Middle frontal gyrus (tissue), 1 donor: ENCODE results near the gene PRRC2C.
"Not testable (repeated sequence)": the region's sequence is repeated elsewhere in the genome, so short reads cannot be mapped to it uniquely, and the experiment has no call there.

Experiments
- DNase-seq: peaks from one replicate; pipeline ENCODE4 v3.0.0-alpha.2; 2015; ENCODE audit warnings: low spot score; ENCODE audit errors: extremely low spot score

Gene PRRC2C

DNA sequence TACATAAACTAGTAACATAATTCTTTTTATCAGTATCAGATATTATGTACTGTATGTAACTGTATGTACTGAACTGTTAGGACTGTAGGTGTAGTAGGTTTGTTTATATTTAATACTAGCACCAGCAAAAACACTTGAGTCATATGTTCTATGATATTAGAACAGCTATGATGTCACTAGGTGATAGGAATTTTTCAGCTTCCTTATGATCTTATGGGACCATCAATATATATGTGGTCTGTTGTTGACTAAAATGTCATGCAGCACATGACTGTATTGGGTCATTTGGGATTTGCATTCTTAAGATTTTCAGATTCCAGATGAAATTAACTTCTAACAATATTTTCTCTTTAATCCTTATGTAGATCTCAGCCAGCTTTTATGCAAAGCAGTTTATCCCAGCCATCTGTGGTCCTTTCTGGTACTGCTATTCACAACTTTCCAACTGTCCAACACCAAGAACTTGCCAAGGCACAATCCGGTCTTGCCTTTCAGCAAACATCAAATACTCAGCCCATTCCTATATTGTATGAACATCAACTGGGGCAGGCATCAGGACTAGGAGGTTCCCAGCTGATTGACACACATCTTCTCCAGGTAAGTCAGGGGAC, 98.4 kb downstream of the PRRC2C start:
- DNase-seq, result peak; percentile 11

DNA sequence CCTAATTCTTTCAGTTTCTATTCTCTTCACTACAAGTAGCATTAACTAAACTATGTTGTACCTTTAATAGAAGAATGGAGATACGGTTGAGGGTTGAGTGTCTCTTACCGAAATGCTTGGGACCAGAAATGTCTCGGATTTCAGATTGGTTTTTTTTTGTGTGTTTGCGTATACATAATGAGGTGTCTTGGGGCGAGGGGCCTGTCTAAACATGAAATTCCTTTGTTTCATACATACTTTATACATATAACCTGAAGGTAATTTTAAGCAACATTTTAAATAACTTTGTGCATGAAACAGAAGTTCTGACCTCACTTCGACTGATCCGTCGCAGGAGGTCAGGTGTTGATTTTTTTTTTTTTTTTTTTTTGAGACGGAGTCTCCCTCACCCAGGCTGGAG, 100.4 kb downstream of the PRRC2C start:
- no peak for DNase-seq

GRCh38 chr1:171588230-171588629, 102.9 kb downstream of the PRRC2C start:
- DNase-seq, result no peak

DNA sequence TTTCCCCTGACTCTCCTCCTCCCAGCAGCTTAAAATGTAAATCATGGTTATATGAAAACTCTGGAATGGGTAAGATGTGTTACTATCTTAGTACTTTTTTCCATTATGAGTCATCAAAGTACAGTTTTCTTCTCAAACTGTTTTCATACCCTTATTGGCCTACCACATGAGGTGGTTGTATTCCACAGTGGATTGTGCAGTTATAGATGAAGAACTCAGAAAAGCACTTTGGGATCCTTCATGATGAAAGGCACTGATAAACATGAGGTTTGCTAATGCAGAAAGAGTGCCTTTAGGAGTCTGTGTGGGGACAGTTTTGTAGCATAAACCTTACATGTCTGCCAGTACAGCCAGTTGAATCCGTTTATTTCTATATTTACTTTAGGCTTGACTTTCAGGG, 104.7 kb downstream of the PRRC2C start:
- DNase-seq, result no peak

DNA sequence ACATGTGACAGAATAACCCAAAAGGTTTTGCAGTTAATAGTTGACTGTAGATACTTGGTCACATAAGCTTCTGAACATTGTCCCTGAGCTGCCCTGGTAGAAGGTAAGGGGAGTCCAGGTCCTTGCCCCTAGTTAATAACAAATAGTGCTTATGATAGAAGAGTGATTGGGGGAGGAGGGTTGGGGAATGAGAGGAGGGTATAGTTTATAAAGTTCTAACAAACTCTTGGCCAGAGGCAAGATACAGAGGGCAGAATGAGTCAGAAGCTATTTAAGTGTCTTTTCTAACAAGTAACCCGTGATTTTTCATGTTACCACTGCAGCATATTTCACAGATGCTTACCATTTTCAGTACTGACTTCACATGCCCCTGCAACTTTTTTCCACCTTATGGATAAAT, 110.0 kb downstream of the PRRC2C start:
- DNase-seq, result no peak

- no peak for DNase-seq
These were observed 110.8 kb downstream of the PRRC2C start for GRCh38 chr1:171596119-171596518.

DNA sequence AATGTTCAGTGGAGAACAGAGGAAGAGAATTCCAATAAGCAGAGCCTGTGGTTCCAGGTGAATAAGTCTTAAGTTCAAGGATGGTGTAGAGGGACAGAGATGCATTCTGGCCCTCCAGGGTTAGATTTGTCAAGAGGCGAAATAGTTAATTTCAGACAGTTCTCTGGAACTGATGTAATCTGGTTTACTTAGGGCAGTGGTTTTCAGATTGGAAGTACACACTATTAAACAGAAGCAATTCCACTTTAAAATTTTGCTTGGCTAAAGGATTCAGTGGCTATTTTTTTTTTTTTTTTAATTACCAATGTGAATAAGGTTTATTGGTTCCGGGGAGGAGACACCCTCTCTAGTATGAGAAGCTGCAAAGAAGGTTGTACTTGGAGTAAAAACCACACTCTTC, 111.4 kb downstream of the PRRC2C start:
- no peak for DNase-seq

DNA sequence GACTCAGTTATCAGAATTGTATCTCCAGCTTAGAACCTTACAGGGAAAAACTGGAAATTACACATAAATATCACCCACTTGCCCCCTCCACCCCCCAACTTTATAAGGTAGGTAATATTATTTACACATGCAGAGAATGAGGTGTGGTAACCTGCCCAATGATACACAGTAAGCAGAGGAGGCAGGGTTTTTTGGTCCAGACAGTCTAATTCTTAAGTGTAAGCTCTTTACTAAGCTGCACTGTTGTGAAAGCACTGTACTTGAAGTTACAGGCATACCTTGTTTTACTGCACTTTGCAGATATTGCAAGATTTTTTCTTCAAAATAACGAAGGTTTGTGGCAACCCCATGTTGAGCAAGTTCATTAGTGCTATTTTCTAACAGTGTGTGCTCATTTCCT, 111.9 kb downstream of the PRRC2C start:
- DNase-seq, result no peak

DNA sequence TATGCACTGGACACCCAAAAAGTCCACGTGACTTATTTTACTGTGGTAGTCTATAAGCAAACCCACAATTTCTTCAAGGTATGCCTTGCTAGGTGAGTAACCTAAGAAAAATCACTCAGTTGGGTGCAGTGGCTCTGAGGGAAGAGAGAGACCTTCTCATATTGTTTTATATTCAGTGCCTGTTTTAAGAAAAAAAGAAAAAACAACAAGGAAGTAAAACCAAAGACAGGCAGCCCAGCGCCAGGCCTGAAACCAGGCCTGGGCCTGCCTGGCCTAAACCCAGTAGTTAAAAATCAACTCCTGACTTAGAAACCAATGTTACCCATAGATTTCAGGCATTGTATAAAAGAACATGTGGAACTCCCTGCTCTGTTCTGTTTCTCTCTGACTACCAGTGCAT, 115.0 kb downstream of the PRRC2C start:
- not testable (repeated sequence) for DNase-seq

- no peak for DNase-seq
These were observed 115.5 kb downstream of the PRRC2C start for GRCh38 chr1:171600862-171601261.

DNA sequence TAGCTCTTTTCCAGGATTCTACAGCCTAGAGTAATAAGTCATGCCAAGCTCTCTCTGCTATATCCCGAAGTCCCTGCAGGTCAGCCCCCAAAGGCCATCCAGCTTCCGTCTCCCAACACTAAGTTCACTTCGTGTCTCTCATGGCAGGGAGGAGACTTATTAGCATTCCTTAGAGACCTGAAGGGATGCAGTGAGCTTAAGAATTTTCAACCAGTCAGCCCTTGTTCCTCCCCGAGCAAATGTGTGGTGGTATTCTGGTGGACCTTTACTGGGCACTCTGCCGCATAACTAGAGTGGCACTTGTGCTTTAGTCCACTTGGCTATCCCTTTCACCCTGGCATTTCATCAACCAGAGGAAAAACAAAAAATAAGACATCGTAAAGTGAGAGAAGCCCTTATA, 117.7 kb downstream of the PRRC2C start:
- DNase-seq, result not testable (repeated sequence)

DNA sequence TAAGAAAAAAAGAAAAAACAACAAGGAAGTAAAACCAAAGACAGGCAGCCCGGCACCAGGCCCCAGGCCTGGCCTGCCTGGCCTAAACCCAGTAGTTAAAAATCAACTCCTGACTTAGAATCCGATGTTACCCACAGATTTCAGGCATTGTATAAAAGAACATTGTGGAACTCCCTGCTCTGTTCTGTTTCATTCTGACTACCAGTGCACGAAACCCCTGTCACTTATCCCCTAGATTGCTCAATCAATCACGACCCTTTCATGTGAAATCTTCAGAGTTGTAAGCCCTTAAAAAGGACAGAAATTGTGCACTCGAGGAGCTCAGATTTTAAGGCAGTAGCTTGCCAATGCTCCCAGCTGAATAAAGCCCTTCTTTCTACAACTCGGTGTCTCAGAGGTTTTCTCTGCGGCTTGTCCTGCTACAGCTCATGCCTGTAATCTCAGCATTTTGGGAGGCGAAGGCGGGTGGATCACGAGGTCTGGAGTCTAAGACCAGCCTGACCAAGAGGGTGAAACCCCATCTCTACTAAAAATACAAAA, 121.1 kb downstream of the PRRC2C start:
- DNase-seq, result no peak

DNA sequence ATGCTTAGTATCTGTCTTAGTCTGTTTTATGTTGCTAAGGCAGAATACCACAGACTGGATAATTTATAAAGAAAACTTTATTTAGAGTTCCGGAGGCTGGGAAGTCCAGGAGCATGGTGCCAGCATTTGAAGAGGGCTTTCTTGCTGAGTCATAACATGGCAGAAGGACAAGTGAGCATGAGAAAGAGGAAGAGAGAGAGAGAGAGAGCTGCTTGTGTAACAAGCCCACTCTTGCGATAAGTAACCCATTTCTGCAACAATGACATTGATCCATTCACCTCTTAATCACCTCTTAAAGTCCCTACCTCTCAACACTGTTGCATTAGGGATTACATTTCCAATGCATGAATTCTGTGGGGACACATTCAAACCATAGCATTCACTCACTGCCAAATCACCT, 125.1 kb downstream of the PRRC2C start:
- DNase-seq, result no peak

DNA sequence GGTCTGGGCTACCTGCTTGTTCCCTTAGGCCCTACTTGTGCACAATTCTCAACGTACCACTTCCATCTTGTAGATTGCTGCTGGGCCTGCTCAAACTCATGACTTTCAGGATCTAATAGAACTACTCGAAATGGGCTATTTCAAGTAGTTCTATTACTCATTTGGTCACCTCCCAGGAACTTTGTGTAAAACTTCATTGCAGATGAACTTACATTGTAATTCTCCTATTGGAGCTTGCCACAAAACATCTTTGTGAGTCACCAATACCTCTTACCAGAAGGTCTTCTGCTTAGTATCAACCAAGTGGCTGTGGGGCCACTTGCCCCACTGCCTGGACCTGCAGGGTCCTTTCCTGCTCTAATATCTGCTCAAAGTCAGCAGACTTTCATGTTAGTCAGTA, 126.0 kb downstream of the PRRC2C start:
- DNase-seq, result no peak

DNA sequence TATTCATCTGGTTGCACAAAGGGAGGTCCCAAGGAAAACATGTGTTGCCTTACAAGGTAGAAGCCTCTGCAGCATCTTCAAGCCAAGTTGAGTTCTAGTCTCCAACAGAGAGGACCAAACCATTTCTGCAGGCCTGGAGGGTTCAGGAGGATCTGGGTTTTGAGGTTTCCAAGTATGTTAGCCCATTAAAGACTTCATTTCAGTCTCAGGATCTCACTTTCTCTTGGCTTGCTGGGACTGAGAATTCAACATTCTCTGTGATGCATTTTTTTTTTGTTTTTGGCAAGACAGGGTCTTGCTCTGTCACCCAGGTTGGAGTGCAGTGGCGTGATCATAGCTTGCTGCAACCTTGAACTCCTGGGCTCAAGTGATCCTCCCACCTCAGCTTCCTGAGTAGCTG, 128.0 kb downstream of the PRRC2C start:
- no peak for DNase-seq

DNA sequence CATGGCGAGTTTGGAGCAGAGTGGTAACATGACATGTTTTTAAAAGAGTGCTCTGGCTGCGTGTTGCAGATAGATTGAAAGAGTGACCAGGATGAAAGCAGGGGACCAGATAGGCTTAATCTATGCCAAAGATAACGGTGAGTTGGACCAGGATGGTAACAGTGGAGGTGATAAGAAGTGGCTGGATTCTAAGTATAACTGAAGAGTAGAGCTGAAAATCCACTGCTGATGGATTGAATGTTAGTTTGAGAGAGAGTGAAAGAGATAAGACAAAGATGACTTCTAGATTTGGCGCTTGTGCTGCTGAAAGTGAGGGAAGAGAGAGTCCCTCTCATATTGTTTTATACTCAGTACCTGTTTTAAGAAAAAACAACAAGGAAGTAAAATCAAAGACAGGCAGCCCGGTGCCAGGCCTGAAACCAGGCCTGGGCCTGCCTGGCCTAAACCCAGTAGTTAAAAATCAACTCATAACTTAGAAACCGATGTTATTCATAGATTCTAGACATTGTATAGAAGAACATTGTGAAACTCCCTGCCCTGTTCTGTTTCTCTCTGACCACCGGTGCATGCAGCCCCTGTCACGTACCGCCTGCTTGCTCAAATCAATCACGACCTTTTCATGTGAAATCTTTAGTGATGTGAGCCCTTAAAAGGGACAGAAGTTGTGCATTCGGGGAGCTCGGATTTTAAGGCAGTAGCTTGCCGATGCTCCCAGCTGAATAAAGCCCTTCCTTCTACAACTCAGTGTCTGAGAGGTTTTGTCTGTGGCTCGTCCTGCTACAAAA, 130.0 kb downstream of the PRRC2C start:
- not testable (repeated sequence) for DNase-seq

- no peak for DNase-seq
These were observed 131.3 kb downstream of the PRRC2C start for GRCh38 chr1:171616586-171616985.

GRCh38 chr1:171622152-171622462, 136.8 kb downstream of the PRRC2C start, which contains the start of gene MYOCOS:
TSS of gene MYOCOS (plus strand) at chr1:171622243. CDS start at chr1:171623884, 1,641 bp downstream.
- DNase-seq, result no peak

GRCh38 chr1:171623651-171624331, 138.5 kb downstream of the PRRC2C start:
- no peak for DNase-seq

DNA sequence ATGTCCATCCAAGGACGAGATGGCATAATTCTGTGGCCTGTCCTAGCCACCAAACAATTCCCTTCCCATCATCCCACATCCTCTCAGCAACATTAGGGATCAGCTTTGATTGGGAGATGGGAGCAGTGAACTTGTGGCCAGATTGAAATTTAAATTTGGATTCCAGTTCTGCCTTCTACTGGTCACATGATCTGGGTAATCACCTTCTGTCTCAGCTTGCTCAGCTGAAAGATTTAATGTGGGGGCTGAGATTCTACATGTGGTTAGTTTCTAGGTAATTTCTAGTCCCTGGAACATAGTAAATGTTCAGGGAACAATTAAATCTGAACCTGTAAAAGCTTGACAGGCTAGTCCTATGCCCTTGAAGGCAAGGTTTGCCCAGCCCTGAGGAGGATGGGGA, 139.9 kb downstream of the PRRC2C start:
- no peak for DNase-seq

GRCh38 chr1:171627020-171627419, 141.7 kb downstream of the PRRC2C start:
- no peak for DNase-seq

GRCh38 chr1:171628225-171628624, 142.9 kb downstream of the PRRC2C start:
- DNase-seq, result no peak
